Femur (tissue), 1 donor: ENCODE data around the gene FCHSD2.

Source experiments
- DNase-seq: peaks from one replicate; pipeline ENCODE4 v3.0.0-alpha.2; 2017

FCHSD2 gene

DNA sequence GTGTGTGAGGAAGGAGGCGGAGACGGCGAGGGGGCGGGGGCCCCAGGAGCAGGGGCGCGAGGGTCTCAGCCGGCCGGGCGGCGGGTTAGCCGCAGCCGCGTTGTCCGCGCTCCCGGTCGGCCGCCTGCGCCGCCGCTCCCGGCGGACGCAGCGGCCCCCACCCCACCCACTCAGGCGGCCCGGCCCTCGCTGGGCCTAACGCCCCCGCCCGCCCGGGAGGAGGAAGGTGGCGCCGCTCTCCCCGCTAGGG is at the start of gene FCHSD2:
Gene FCHSD2 (minus strand): TSS at position 191 of the 250 bp plus-strand sequence. CDS start 441 bp downstream, outside the sequence.
- DNase-seq = no peak

DNA sequence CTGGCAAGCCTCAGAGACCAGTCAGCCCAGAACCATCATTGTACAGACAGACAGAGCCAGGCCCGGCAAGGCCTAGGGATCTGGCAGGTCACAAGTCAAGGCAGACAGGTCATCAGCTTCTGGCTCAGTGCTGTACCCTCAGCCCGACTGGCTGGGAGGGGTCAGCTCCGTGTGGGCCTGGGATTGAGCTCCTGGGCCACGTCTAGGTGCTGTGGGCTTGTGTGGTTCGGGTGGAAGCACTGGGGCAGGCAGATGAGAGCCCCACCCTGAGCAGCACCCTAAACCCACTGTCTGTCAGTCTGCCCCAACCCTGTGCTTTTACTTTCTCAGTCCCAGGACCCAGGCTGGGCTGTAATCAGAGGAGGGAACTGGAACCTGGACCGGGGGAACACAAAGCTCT is 49.0 kb upstream of the FCHSD2 start:
- DNase-seq = no peak

DNA sequence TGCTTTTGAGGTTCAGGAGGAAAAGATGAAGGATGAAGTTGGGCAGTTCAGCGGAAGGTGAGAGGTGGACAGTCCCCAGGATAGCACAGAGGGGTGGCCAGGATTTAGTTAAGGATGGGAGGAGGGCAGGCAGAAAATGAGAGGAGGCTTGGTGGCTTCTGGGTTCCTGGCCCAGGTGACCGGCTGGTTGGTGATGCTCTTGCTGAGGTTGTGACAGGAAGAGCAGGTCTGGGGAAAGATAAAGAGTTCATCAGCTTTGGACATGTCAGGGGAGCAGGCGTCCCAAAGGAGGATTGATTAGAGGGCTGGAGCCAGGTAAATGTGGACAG is 48.4 kb upstream of the FCHSD2 start:
- no peak for DNase-seq

DNA sequence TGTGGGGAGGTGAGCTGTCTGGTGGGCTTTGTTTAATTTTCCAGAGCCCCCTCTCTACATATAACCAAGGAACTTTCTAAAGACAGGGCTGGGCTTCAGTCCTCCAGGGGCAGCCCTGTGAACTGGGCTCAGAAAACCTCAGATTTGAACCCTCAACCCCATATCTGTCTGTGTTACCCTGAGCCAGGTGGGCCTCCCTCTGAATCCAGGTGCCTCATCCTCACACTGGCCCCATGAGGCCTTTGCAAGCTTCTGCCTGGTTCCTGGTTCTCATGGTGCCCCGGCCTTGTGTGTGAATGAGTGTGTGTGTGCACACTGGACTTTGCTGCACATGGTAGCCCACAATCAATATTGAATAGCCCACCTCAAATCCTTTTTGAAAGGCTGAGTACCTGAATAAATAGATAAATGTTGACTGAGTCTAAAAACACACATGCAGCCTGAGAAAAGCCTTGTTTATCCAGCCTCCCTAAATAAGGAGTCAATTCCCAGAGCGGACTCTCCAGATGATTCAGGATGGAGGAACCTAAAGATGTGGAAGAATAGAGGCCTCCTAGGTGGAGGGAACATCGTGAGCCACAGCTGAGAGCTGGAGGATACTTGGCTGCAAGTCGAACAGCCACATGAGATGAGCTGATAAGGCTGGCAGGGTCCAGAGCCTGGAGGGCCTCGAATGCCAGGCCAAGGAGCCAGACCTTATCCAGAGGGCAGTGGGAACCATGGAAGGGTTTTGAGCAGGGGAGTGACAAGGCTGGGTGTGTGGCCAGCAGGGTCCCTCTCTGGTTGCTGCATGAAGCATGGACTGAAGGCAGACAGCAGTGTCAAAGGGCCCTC is 47.8 kb upstream of the FCHSD2 start:
- no peak for DNase-seq

DNA sequence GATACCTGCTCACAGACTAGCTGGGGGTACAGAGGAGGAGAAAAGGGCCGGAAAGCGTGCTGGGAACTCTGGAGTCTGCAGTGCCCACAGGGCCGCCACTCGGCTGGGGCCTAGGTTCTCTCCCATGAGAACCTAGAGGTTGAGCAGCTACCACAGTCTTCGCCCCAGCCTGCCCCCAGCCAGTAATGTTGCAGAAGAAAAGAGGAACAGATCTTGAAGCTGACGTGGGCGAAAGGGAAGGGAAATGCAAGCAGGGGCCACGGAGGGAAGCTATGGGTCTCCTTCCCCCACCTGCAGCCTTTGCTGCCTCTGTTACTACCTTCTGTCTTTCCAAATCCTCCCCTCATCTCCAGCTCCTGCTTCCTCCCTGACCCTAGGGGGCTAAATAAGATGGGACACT is 47.2 kb upstream of the FCHSD2 start:
- DNase-seq = peak; percentile 58

DNA sequence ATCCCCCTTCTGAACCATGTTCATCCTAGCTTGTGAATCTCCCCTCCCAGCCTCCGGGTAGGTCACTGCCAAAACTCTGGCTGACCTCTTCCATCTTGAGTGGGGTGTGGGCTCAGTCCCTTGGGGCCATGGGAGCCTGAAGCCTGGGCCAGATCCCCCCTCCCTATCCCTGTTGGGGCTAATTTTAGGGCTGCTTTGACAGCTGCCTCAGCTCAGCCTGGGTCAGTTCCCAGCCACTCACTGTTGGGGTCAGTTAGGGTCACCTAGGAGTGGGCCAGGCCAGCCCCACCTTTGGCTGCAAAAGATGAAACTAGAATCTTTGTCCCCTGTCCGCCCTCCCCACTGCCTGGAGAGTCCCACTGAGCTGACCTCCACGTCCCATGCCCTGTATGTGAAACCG is 46.2 kb upstream of the FCHSD2 start:
- DNase-seq = no peak

DNA sequence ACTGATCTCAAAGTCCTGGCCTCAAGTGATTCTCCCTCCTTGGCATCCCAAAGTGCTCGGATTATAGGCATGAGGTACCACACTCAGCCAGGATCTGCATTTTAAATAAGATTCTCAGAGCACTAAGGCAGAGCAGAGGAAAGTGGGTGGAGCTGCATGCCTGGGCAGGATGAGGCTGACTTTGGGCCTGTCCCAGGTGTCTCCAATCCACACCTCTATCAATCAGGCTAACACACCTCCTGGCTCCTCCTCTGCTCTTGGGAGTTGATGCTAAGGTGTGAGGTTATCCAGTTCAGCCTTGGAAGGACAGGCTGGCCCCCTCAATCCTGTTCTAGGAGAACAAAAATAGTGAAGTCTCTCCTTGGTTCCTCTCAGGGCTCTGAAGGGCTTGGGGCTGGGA is 45.7 kb upstream of the FCHSD2 start:
- no peak for DNase-seq

DNA sequence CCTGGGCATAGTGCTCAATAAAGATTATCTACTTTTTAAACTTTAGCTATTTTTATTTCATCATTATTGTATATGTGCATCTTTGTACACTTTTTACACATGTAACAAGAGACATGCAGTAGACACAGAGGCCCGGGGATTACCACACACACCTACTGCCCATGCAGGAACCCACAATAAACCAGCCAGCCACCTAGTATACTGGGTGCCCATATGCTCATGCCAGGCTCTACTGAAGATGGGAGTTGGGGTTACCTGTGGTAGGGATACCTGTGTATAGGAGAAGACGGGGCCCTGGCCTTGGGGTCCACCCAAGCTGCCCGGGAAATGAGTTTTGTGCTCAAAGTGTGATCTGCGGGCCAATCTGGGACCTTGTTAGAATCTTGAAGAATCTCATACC is 44.8 kb upstream of the FCHSD2 start:
- DNase-seq = no peak

DNA sequence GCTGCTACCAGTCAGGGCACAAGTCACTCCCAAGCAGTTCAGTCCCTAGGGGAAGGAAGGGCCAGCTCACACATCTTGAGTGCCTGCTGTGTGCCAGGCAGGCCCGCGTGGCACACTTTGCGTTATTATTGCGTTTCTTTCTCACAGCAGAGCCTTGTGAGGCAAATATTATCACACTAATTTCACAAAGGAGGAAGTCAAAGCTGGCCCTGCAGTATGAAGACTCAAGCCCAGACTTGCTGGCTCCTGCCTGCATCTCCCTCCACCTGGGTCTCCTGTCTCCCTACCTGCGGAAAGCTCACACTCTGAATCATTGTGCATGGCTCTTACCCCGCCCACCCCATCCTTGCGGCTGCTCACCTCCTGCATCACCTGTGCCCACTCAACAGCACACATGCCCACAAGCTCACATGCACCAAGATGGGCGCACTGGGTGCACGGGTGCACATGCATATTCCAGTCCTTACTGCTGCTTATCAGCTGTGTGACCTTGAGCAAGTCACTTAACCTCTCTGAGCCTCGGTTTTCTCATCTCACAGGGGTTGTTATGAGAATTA is 44.3 kb upstream of the FCHSD2 start:
- DNase-seq = no peak

DNA sequence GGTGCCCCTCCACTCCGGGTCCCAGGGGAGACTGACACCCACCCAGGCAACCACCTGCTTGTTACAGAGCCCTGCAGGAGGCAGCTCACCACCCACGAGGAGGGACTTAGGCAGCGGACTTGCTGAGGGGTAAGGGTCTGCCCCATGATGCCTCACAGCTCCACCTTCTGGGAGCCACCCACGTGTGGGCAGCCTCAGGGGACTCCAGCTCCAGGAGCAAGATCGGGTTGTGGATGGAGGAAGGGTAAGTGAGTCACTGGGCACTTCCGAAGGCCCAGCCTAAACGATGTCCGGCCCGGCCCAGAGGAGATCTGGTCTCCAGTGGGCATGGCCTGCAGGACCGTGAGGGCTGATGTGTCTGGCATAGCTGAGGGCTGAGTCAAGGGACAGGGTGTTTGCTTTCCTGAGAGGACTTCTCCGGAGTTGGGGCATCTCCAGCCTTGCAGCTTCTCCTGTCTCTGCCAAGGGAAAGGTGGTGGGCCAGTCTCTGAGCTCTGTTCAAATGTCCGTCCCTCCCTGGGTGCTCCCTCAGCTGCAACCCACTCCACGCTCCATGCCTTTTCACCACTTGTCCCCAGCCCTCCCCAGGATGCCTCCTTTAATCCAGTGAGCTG is 43.7 kb upstream of the FCHSD2 start:
- DNase-seq = no peak

DNA sequence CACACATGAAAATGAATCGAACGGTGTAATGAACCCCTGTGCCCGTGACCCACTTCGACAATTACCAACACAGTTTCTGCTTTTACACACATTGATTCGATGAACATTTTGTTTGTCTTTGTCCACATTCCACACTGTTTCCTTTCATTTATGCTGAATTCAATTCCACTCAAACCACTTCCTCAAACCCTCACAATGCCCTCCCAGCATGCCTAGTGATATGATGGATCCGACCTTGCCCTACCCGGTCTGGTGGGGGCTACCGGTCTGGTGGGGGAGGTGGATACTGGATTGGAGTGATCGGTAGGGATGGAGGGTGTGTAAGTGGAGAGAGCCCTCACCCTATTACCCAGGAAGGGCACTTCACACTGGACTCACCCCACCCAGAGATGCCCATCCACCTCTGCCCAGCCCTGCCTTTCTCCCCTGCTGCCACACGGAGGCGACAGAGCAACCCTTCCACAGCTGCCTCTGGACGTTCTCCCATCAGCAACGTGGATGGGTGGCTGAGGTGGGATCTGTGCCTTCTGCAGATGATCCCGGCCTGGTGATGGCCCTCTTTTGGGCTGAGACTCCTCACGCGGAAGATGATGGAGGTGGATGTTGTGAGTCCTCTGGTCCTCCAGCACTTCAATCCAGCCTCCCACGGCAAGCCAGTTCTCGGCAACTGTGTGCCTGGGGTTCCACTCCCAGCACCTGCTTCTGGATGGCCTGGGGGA is 43.0 kb upstream of the FCHSD2 start:
- DNase-seq = peak; percentile 70

DNA sequence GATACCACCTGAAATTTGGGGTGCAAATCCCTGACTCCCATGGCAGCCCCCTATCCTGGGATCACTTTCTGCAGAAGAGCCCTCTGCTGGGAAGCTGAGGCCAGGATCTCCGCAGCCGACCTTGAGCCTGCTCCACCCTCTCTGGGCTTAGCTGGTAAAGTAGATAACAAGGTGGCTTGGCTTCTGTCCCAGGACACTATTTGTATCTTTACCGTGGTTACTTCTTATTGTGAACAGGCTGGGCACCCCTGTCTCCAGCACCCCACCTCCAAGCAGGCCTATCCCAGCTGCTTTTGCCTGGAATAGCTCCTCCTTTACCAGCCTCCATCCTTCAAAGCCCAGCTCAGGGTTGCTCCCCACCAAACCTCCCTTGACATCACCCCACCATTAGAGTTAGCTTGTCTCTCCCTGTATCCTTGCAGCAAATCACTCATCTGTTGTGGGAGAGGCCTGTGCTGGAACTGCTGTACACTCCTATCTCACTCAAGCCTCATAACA is 40.8 kb upstream of the FCHSD2 start:
- DNase-seq = no peak

DNA sequence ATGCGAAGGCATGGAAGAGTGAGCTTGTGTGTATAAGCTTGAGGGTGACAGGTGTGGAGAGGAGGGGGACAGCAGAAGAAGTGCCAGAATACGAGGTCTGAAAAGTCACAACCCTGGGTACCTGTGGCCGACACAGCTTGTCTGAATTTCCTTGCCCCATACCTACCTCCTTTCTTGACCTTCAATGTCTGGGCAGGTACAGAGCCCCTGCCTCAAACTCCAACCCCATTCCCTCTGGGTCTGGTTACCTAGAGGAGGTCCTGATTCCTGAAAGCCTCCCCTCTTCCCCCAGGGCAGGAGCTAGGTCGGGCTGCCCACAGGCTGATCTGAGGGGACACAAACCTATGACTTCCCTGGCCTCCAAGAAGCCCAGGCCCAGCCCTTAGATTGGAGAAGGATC is 36.6 kb upstream of the FCHSD2 start:
- DNase-seq = no peak

DNA sequence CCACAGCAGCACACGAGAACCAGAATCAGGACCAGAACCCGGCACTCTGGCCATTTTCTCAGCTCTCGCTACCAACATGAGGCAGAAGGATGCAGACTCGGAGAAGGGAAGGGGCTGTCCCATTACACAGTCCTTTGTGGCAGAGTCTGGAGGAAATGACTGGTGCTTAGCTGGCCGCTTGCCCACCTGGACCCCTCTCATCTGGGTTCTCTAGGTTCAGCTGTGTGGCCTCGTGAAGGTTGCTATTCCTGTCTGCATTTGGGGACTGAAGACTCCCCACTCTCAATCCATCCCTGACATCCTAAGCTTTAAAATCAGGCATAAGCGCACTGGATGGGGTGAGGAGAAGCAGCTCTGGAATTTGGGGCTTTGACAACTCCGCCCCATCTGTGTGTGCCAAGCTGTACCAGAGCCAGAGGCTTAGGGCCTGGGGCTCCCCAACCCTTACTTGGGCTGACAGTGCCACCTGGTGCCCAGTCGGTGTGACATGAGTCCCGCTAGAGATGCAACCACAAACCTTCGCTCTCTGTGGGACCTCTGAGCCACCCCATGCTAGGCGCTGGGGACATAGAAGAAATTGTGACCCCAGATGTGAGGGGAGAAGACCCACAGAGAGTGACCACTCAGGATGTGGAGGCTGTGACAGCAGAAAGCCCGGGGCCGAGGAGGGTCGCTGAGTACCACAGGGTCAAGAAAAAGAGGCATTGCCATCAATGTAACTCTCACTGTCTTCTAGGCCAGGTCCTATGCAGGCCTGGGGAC is 35.8 kb upstream of the FCHSD2 start:
- DNase-seq = peak; percentile 93

DNA sequence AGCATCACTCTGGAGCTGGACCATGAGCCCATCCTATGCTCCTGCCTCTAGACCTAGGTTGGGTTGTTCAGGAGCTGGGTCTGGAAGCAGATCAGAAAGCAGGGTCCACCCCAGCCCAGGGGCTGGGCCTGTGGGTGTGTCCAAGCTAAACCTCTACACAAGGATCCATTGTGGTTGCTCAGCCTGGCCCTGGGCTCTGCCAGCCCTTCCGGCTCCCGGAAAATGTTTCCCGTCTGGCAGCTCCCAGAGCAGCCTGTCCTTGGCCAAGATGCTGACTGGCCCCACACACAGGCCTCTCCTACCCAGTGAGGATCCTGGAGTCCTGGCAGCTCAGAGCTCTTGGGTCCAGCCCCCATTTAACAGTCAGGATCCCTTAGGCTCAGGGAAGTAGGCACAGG is 35.3 kb upstream of the FCHSD2 start:
- DNase-seq = peak; percentile 82

DNA sequence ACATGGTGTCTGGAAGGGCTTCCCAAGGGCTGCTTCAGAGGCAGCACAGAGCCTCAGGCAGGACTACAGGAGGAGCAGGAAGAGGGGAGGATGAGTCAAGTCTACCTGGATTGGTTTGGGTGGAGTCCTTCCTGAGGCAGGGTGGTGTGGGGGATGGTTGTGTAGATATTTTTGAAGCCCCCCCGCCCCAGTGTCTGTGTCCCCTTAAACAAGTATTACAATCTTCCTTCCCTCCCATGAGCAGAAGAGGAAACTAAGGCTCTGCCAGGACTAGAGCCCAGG is 34.7 kb upstream of the FCHSD2 start:
- DNase-seq = no peak

DNA sequence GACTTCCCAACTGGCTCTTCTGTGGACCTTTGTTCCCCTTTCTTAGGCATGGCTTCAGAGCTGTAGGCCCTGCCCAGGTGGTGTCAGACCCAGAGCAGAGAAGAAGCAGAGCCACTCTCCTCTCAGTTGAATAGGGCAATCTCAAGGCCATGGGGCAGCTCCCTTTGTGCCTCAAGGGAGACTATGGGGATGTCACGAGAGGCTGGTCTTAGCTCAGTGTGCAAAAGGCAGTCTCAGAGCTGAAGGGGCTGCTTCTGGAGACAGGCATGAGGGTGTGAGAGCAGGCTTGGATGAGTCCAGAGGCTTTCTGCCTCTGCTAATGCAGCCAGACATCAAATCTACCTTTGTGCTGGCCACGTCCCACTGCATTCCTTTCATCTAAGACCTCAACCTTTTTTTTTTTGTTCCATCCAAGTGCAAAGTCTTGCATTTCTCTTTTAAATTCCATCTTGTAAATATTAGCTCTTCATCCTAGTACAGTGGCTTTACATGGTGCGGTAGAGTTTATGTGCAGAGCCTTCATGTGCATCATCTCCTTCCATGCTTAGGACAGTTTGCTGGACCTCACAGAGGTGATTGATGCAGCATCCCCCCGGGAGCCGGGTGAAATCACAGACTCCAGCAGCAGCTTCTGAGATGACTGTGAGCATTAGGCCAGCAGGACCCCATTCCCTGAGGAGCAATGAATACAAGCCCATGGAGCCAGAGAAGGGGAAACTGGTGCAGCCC is 34.2 kb upstream of the FCHSD2 start:
- no peak for DNase-seq

DNA sequence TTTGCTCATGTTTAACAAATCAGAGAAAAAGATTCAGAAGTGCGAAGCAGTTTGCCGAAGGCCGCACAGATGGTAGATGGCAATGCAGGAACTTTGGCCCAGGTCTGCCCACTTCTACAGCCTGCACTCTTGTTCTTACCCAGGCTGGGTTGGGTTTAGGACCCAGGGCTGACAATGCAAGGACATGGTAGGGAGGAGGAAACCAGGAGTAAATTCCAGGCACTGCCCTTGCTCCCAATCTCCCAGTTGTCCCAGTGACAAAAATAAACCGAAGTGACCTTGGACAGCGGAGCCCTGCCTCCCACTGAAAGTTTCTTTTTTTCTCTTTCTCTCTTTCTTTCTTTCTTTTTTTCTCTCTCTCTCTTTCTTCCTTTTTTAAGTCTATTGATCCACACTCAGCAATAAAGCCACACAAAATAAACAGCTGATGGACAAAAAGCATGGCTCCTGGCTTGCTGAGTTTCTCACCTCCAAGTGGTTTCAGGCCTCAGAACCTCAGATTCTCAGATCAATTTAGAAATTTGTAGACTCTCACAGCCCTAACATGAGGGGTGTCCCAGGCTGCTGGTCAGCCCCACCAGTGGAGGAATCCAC is 33.5 kb upstream of the FCHSD2 start:
- no peak for DNase-seq

DNA sequence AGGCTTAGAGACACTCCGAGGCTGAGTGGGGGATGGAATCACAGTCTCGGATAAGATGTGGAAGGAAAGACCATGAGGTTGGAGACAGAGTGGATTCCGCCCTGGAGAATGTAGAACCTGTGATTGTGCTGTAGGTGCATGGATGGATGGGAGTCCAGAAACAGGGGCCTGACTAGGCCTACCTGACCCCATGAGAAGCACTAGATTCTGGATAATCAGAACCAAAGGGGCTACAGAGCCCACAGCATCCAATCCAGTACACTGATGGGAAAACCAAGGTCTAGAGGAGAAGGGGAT is 32.3 kb upstream of the FCHSD2 start:
- DNase-seq = no peak

DNA sequence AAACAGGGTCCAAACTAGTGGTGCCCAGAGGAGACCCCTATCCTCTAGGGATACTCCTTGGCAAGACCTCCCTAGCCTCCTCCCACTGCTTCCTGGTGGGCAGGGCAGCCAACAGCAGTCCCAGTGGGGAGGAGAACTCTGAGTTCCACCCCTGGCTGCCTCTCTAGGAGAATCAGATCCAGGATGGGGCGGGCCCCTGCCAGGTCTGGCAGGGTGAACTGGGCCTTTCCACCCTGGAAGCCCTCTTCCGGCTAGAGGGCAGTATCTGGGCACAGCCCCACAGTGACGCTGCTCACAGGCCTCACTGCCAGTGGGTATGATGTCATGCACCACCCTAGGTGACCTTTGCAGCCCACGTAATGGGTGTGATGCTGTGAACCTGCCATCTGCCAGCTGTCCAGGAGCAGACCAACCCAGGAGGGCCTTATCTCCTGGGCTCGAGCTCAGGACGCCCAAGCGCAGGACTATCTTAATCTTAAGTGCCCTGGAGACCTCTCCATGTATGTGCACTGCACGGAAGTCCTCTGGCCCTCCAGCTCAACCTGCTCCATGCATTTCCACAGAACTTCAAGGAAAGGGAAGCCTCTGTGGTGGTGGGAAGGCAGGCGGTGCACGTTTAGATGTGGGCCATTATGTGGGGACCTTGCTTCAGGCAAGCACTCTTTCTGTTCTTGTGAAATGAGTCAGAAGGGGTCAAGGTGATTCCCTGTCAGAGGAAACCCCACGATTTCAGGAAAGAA is 31.8 kb upstream of the FCHSD2 start:
- DNase-seq = no peak

DNA sequence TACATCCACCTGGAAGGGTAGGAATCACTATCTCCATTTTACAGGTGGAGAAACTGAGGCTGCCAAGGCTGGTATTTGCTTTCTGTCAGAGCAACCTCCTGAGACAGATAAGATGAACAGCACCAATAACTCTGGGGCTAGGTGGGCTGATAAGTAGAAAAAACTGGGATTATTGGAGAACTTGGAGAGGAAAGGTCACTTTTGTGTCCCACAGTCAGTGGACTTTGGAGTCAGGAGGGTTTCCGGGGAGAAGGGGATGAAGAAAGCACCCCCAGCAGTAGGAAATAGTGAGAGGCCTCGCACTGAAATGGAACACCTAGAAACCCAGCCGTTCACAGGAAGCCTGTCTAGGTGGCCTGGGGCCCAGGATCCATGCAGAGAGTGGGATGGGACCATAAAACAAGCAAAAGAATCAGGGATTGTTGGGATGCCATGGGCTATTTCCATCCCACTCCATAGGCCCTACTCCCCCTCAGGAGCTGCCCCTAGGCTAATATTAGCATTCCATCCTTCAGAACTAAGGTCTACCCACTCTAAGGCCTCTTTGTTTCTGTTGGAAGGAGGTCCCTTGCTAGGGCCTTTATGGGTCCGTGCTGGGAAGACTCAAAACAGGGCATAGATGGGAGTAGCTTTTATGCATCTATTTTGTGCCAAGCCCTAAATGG is 31.0 kb upstream of the FCHSD2 start:
- DNase-seq = no peak
